OCI-LY3 (cell line): ENCODE data around the gene PRRT1.

ENCODE experiments used
- H2AFZ ChIP-seq: fragments of 200-600, 300-600 bp; shearing (Covaris generic); 2 replicates; pipeline ENCODE4 v1.6.0; 2014; ENCODE audit warnings: antibody characterized with exemption, low read depth, low read length
- H3K27ac ChIP-seq: fragments of 200-600, 300-600 bp; sonication (generic); 2 replicates; pipeline ENCODE4 v1.5.1; 2014; ENCODE audit warnings: mild to moderate bottlenecking, low read length, moderate library complexity, mixed read lengths
- H3K27me3 ChIP-seq: fragments of 200-600, 300-600 bp; sonication (generic); 2 replicates; pipeline ENCODE4 v1.6.1; 2014; ENCODE audit warnings: low read depth, low read length, mixed read lengths
- H3K36me3 ChIP-seq: fragments of 200-600, 300-600 bp; sonication (generic); replicated peaks from 2 replicates; pipeline ENCODE3; 2014; ENCODE audit warnings: low read depth, low read length, mixed read lengths
- H3K4me1 ChIP-seq: fragments of 300-600, 200-600 bp; sonication (generic); 2 replicates; pipeline ENCODE4 v1.6.1; 2014; ENCODE audit warnings: low read length, mixed read lengths
- H3K4me2 ChIP-seq: fragments of 200-600, 300-600 bp; sonication (generic); 2 replicates; pipeline ENCODE4 v1.6.1; 2014; ENCODE audit warnings: low read length, mixed read lengths
- H3K4me3 ChIP-seq: fragments of 300-600, 200-600 bp; sonication (generic); 2 replicates; pipeline ENCODE4 v1.5.1; 2014; ENCODE audit warnings: antibody characterized with exemption, mild to moderate bottlenecking, low read length, moderate library complexity
- H3K79me2 ChIP-seq: fragments of 300-600, 200-600 bp; shearing (Covaris generic); 2 replicates; pipeline ENCODE4 v1.6.1; 2014; ENCODE audit warnings: mild to moderate bottlenecking, low read length, mixed read lengths
- H3K9ac ChIP-seq: fragments of 300-600, 200-600 bp; shearing (Covaris generic); 2 replicates; pipeline ENCODE4 v1.6.0; 2014; ENCODE audit warnings: mild to moderate bottlenecking, low read length, moderate library complexity
- H3K9me3 ChIP-seq: fragments of 200-600, 300-600 bp; shearing (Covaris generic); 2 replicates; pipeline ENCODE4 v1.6.1; 2014; ENCODE audit warnings: low read length, mixed read lengths; ENCODE audit not compliant: insufficient read depth
- H4K20me1 ChIP-seq: fragments of 200-600, 300-600 bp; sonication (generic); 2 replicates; pipeline ENCODE4 v1.6.1; 2016; ENCODE audit warnings: low read length, mixed read lengths; ENCODE audit not compliant: insufficient read depth
- EZH2phosphoT487 ChIP-seq: fragments of 200-600 bp; shearing (Covaris generic); IDR thresholded peaks from 2 replicates; pipeline ENCODE4 v1.6.1; 2018; ENCODE audit warnings: antibody characterized with exemption, mixed run types, low read depth
- TF ChIP-seq, protein P1 (sequence below): fragments of 200-600, 300-600 bp; sonication (generic); IDR thresholded peaks from 2 replicates; pipeline ENCODE4 v1.5.1; 2014; ENCODE audit warnings: antibody characterized with exemption, low read length, low read depth

Gene PRRT1

DNA sequence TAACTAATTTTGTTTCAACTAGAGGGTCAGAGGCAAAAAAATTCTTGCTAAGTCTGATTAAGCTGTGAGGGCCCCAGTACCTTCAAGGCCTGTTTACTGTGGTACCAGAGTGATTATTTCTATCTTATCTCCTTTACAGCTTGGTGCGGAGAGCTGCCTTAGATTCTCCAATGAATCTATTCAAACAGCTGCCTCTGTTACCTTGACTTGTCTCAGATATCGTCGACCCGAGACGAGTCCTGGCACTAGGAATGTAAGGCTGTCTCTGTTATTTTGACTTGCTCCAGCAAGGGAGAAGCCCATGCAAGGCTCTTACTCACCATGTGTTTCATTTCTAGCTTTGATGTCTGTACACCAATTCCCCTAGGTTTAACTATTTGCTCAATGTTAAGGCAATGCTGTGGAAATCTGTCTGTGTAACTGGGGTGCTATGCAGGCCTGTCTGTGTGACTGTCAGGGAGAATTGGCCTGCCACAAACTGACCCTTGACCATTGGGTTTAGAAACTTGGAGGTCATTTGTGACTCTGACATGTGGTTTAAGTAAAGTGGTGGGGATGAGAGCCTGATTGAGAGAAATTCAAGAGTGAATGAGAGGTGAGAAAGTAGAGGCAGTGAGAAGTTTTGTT lies 11.2 kb downstream of the PRRT1 start:
- Histone ChIP-seq H4K20me1 (no peaks in the 10 kb centered on the region), H3K4me2 (no peak overlapping the region), H3K36me3 (no peaks in the 10 kb centered on the region), H3K79me2 (no peaks in the 10 kb centered on the region), H3K27me3 (no peaks in the 10 kb centered on the region), H3K4me3 (no peak overlapping the region), H3K27ac (no peak overlapping the region), H3K9ac (no peak overlapping the region), H2AFZ (no peak overlapping the region), H3K9me3 (no peaks in the 10 kb centered on the region), H3K4me1 (no peaks in the 10 kb centered on the region; the same call in 1 of the 2 replicates)
- no peak for TF ChIP-seq EZH2phosphoT487

DNA sequence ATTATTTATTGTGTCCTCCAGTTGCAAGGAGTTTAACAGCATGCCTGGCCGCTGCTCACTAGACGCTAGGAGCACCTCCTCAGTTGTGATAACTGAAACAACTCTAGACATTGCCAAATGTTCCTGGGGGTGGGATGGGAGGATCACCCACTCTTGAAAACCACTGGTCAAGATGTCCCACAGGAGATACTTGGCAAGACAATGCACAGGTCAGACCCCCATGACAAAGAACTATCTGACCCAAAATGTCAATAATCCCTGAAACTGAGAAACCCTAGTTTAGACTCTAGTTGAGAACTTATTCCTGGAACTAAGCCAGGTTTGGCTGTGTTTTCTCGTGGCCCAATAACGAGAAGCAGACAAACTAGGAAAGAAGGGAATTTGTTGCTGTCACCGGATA lies 12.1 kb downstream of the PRRT1 start:
- H4K20me1 ChIP-seq, result no peaks in the 10 kb centered on the region
- no peak overlapping the region for H3K4me3 ChIP-seq
- H3K36me3 ChIP-seq, result no peaks in the 10 kb centered on the region
- no peaks in the 10 kb centered on the region for H3K9me3 ChIP-seq
- no peaks in the 10 kb centered on the region for H3K79me2 ChIP-seq
- no peak overlapping the region for H2AFZ ChIP-seq
- H3K9ac ChIP-seq, result no peak overlapping the region
- no peaks in the 10 kb centered on the region for H3K27me3 ChIP-seq
- no peak for TF ChIP-seq EZH2phosphoT487
- TF ChIP-seq, protein P1, sequence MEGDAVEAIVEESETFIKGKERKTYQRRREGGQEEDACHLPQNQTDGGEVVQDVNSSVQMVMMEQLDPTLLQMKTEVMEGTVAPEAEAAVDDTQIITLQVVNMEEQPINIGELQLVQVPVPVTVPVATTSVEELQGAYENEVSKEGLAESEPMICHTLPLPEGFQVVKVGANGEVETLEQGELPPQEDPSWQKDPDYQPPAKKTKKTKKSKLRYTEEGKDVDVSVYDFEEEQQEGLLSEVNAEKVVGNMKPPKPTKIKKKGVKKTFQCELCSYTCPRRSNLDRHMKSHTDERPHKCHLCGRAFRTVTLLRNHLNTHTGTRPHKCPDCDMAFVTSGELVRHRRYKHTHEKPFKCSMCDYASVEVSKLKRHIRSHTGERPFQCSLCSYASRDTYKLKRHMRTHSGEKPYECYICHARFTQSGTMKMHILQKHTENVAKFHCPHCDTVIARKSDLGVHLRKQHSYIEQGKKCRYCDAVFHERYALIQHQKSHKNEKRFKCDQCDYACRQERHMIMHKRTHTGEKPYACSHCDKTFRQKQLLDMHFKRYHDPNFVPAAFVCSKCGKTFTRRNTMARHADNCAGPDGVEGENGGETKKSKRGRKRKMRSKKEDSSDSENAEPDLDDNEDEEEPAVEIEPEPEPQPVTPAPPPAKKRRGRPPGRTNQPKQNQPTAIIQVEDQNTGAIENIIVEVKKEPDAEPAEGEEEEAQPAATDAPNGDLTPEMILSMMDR, result no peak
- no peak overlapping the region for H3K27ac ChIP-seq
- H3K4me1 ChIP-seq, result no peaks in the 10 kb centered on the region; the same call in 1 of the 2 replicates
- no peak overlapping the region for H3K4me2 ChIP-seq

DNA sequence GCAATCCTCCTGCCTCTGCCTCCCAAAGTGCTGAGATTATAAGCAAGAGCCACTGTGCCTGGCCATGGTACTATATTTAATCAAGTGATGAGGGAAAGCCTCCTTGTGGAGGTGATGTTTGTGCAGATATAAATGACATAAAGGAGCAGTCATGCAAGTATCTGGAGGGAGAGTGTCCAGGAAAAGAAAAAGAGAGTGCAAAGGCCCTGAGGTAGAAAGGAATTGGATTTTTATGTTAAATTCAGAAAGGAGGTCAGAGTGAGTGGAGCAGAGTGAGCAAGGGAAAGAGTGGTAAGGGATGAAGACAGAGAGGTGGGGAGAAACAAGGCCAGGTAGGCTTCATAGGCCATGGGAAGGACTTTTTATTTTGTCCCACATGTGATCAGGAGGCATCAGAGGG lies 14.3 kb downstream of the PRRT1 start:
- no peak overlapping the region for H3K27ac ChIP-seq
- TF ChIP-seq, protein P1, result no peak
- no peak for TF ChIP-seq EZH2phosphoT487
- no peaks in the 10 kb centered on the region for H3K79me2 ChIP-seq
- no peak overlapping the region for H2AFZ ChIP-seq
- H3K27me3 ChIP-seq, result no peaks in the 10 kb centered on the region
- no peak overlapping the region for H3K4me3 ChIP-seq
- no peaks in the 10 kb centered on the region for H4K20me1 ChIP-seq
- H3K36me3 ChIP-seq, result no peaks in the 10 kb centered on the region
- no peaks in the 10 kb centered on the region for H3K9me3 ChIP-seq
- no peak overlapping the region for H3K9ac ChIP-seq
- H3K4me1 ChIP-seq, result no peaks in the 10 kb centered on the region; the same call in 1 of the 2 replicates
- H3K4me2 ChIP-seq, result no peak overlapping the region

DNA sequence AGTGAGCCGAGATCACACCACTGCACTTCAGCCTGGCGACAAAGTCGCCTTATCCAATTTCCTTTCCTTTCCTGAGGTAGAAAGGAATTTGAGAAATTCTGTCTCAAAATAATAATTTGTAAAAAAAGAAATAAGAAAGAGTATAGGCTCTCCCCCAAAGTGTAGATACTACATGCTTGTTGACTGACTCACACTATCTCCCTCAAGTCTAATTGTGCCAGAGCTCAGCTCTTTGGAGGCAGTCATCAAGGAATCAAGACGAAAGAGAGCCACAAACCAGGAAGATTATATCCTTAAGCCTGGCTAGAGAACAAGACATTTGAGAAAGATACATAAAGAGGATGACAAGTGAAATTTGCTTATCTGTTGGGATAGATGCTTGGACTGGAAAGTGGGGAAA lies 18.0 kb downstream of the PRRT1 start:
- Histone ChIP-seq H3K9ac (no peak overlapping the region), H3K9me3 (no peaks in the 10 kb centered on the region), H3K4me1 (peaks cover 7% of the 10 kb centered on the region), H3K4me2 (no peak overlapping the region), H2AFZ (no peak overlapping the region), H3K4me3 (no peak overlapping the region), H4K20me1 (no peaks in the 10 kb centered on the region), H3K79me2 (peaks cover 7% of the 10 kb centered on the region; the same call in 1 of the 2 replicates), H3K36me3 (no peaks in the 10 kb centered on the region), H3K27me3 (no peaks in the 10 kb centered on the region), H3K27ac (no peak overlapping the region)
- no peak for TF ChIP-seq EZH2phosphoT487
- TF ChIP-seq, protein P1, result no peak
